Dermis microvascular lymphatic vessel endothelial cell (primary cell): ENCODE data around the gene DTYMK. TPM values are rescaled to one million over a fixed set of nuclear protein-coding genes. Genes with fewer than 3 reads are reported as not detected.

Experiments used
- DNase-seq, 2 donors: peaks; one replicate each; pipeline versions ENCODE4 v3.0.0 to v3.0.0-alpha.2; 2010; ENCODE audit warnings: low read depth in 2 of 2
- total RNA-seq: library from RNA; depleted of rRNA; stranded (reverse); fragments of >200 nt; gene quantifications from 2 replicates; pipeline ENCODE4 v1.2.1, GENCODE V29; 2014

Gene DTYMK
- total RNA-seq = 30.0 and 45.7 TPM in 2 replicates

GRCh38 chr2:241686650-241687425, at the start of gene DTYMK:
Gene DTYMK (minus strand): TSS chr2:241686815. CDS start chr2:241686783, 32 bp downstream.
- peak; percentile 85 to 97 for DNase-seq

GRCh38 chr2:241736111-241736510, 49.5 kb upstream of the DTYMK start:
- DNase-seq = no peak

- DNase-seq = peak; percentile 47 to 85
Measured at GRCh38 chr2:241734467-241735208, 48.0 kb upstream of the DTYMK start, which contains the start of gene D2HGDH. Gene D2HGDH (plus strand): TSS chr2:241734630. CDS start chr2:241735225, 595 bp downstream.

- DNase-seq = no peak
Measured at GRCh38 chr2:241734208-241734466, 47.5 kb upstream of the DTYMK start.

- no peak for DNase-seq
Measured at GRCh38 chr2:241733391-241734207, 47.0 kb upstream of the DTYMK start.

- DNase-seq = peak in 1 of 2 donors; percentile 50
Measured at GRCh38 chr2:241732513-241733186, 46.0 kb upstream of the DTYMK start.

- DNase-seq = peak in 1 of 2 donors; percentile 64
Measured at GRCh38 chr2:241730671-241731293, 44.2 kb upstream of the DTYMK start.

GRCh38 chr2:241729868-241730267, 43.3 kb upstream of the DTYMK start:
- no peak for DNase-seq

- DNase-seq = no peak
Measured at GRCh38 chr2:241728627-241729026, 42.0 kb upstream of the DTYMK start.

GRCh38 chr2:241728000-241728399, 41.4 kb upstream of the DTYMK start:
- no peak for DNase-seq

GRCh38 chr2:241726459-241726858, 39.8 kb upstream of the DTYMK start:
- no peak for DNase-seq

- DNase-seq = no peak
Measured at GRCh38 chr2:241724975-241725870, 38.6 kb upstream of the DTYMK start.

GRCh38 chr2:241724259-241724974, 37.8 kb upstream of the DTYMK start:
- no peak for DNase-seq

GRCh38 chr2:241722896-241723454, 36.4 kb upstream of the DTYMK start:
- no peak for DNase-seq

- no peak for DNase-seq
Measured at GRCh38 chr2:241721852-241722251, 35.2 kb upstream of the DTYMK start.

GRCh38 chr2:241720560-241720959, 33.9 kb upstream of the DTYMK start:
- no peak for DNase-seq

GRCh38 chr2:241720099-241720498, 33.5 kb upstream of the DTYMK start:
- DNase-seq = no peak

- no peak for DNase-seq
Measured at GRCh38 chr2:241719093-241719492, 32.5 kb upstream of the DTYMK start.

GRCh38 chr2:241708879-241709278, 22.3 kb upstream of the DTYMK start:
- DNase-seq = no peak
